ENCODE results near the gene OTUB2.
A peak's percentile ranks its signal among the peaks of the same experiment; 100 is the strongest.

Gene OTUB2

GRCh38 chr14:94016446-94016976, 9.6 kb upstream of the OTUB2 start:
- Histone ChIP-seq H3K27ac (no peak overlapping the region), H3K4me3 (no peak overlapping the region)

- no peak overlapping the region for H3K27ac ChIP-seq
These were observed 7.8 kb upstream of the OTUB2 start for GRCh38 chr14:94018308-94018707.

DNA sequence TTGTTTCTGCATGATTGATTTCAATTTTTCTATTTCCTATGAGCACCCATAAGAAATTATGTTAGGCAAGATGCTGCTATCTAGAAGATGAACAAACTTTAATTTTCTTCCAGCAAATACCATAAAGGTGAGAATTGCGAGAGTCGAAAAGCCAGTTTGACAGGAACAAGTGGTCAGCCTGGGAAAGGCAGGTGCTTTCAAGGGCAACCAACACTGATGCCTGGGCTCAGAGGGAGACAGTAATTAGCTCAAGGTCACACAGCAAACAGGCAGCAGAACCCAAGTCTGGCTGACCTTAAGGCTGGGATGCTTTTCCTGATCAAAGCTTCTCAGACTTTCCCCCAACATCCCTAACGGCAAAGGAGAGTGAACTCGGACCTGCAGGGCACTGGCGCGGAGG, 6.8 kb upstream of the OTUB2 start:
- no peak overlapping the region for H3K27ac ChIP-seq
- H3K4me3 ChIP-seq, result no peak overlapping the region

More at GRCh38 chr14:94018308-94018707, 7.8 kb upstream of the OTUB2 start:
- H3K4me3 ChIP-seq, result no peak overlapping the region

DNA sequence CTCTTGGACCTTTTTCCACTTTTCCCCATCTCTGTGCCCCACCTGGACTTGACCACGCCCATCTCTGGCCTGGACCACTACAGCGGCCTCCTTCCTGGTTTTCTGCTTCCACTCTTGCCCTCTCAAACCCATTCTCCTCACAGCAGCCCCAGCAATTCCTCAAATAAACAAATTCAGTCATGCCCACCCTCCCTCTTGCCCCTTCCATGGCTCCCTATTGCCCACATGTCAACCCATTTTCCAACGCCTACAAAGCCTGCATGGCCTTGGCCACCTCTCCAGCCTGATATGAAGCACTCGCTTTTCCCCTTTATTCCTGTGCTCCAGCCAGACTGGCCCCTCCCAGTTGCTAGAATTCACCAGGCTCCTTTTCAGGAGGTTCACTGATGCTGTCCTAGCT, 5.9 kb upstream of the OTUB2 start:
- no peak overlapping the region for H3K27ac ChIP-seq

DNA sequence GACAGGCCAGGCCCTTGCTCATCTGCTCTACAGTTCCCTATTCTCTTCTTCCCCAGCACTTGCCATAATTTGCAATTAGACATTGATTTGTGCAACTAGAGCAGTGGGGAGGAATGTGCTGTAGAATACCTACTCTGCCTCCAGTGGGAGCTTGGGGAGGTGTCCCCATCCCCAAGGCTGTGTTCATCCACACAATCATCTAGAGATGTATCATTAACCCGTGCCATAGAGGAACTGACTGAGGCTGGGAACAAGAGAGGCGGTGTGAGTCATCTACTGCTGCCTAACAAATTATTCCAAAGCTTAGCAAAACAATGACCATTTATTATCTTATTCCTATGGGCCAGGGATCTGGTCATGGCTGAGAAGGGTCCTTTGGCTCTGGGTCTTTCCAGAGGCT, 5.1 kb upstream of the OTUB2 start:
- H3K4me3 ChIP-seq, result no peak overlapping the region
- no peak overlapping the region for H3K27ac ChIP-seq

More for the DNA sequence above, 5.9 kb upstream of the OTUB2 start:
- H3K4me3 ChIP-seq, result no peak overlapping the region

DNA sequence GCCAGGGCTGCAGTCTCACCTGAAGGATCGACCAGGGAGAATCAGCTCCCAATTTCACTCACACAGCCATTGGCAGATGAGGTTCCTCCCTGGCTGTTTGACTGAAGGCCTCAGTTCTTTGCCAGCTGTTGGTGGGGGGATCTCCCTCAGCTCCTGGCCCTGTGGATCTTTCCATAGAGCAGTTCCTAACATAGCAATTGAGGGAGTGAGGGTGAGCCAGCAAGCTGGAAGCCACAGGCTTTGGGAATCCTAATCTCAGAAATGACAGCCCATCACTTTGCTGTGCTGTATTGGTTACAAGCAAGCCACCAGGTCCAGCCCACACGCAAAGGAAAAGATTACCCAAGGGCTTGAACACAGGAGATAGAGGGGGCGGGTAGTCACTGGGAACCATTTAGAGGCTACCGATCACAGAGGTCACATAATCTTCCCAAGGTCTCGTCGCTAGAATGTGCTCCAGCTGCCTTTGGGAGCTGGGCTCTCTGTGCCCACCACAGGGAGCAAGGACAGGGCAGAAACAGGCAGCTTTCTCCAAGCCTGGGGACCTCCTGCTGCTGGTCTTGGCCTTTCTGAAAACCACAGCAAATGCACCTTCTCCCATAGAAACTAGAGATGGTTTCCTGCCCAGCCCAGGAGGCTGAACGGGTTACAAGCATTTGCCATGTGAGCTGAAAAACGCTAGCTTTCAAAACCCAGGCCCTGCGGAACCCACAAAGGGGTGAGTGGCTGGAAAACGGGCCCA, 4.6 kb upstream of the OTUB2 start:
- Histone ChIP-seq H3K27ac (peak overlapping the region in 1 of 21 experiments; percentile 10), H3K4me3 (no peak overlapping the region)

DNA sequence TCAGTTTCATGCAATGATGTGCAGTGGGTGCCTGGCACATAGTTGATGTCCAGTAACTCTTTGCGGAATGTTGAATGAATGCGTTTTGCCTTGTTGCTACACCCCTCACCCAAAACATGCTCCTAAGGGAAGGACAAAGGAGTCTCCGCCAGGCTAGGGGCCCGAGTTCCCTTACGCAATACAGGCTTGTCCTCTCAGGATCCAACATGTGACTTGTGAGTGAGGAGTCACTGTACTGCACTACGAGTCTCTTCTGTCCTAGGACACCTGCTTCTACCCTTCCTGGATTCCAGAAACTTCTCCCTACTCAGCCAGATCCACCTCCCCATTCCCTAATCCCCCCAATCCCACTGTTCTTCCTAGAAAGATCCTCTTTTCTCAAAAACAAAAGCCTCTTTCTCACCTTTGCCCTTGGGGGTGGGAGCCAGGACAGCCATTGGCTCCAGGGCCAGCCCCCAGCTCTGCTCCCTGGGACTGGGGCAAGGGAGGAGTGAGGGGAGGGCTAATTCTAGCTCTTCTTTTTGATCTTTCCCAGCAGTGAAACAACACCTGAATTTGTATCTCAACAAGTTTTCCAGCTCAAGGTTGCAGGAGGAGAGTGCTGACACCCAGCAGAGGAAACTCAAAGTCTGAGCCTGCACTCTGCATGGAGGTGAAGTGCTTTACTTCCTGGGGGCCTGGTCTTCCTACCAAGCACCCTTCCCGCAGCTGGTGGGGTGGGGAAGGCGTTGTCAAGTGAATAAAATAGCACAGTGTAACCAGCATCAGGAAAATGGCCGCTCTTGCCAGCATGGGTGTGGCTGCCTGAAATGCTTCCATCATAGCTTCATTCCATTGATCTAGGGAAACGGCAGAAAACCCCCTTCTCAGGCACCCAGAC, 3.4 kb upstream of the OTUB2 start:
- Histone ChIP-seq H3K4me3 (no peak overlapping the region), H3K27ac (no peak overlapping the region)

- H3K4me3 ChIP-seq, result no peak overlapping the region
- no peak overlapping the region for H3K27ac ChIP-seq
These were observed 1.6 kb upstream of the OTUB2 start for GRCh38 chr14:94024549-94024948.

GRCh38 chr14:94025720-94026119, 420 bp upstream of the OTUB2 start:
- H3K27ac ChIP-seq, result peak overlapping the region in 2 of 21 experiments; percentile 78 to 80
- peak overlapping the region in 6 of 7 experiments; percentile 56 to 81 (median 69) for H3K4me3 ChIP-seq

- H3K27ac ChIP-seq, result peak overlapping the region in 18 of 21 experiments; percentile 19 to 85 (median 71)
- H3K4me3 ChIP-seq, result peak overlapping the region; percentile 51 to 81 (median 68)
These were observed 839 bp downstream of the OTUB2 start for GRCh38 chr14:94026889-94027469.

DNA sequence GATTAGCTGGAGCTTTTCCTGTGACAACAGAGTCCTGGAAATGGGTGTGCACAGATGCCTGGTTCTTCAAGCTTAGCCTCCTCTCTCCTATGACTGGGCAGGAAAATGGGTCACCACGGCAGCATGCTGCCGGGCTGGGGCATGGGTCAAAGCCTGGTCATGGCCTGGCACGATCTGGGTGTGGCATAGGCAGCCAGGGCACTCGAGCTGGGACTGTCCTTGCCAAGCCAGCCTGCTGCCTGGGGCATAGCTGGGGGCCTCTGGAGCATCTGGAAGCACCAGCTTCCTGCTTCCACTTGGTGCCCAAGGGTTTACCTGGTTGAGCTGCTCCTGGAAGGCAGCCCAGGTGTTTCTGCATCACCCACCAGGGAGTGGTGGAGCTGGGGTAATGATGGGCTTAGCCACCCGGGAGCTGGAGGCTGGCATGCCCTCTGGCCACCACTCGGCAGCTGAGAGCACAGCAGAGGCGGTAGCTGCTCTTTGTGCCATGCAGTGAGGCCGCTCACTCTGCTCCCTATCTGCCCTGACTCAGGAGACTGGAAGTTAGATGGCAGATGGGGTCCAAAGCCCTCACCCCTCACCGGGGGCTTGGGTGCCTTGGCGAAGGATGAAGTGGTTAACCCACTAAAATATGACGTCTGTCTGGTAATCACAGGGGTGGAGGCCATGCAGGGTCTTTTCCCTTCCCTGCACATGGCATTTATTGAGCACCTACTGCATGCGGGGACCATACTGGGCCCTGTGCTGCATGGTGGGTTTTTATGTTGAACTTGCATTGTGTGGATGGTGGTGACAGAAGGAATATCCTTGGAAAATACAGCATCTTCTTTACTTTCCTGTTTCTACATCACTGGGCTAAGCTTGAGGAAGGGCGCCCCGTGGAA, 1.7 kb downstream of the OTUB2 start:
- peak overlapping the region in 2 of 7 experiments; percentile 5 to 70 for H3K4me3 ChIP-seq
- peak overlapping the region in 1 of 21 experiments; percentile 32 for H3K27ac ChIP-seq

GRCh38 chr14:94028450-94028826, 2.3 kb downstream of the OTUB2 start:
- H3K4me3 ChIP-seq, result no peak overlapping the region
- peak overlapping the region in 1 of 21 experiments; percentile 32 for H3K27ac ChIP-seq

GRCh38 chr14:94029265-94029664, 3.1 kb downstream of the OTUB2 start:
- H3K4me3 ChIP-seq, result no peak overlapping the region
- H3K27ac ChIP-seq, result peak overlapping the region in 1 of 21 experiments; percentile 12

DNA sequence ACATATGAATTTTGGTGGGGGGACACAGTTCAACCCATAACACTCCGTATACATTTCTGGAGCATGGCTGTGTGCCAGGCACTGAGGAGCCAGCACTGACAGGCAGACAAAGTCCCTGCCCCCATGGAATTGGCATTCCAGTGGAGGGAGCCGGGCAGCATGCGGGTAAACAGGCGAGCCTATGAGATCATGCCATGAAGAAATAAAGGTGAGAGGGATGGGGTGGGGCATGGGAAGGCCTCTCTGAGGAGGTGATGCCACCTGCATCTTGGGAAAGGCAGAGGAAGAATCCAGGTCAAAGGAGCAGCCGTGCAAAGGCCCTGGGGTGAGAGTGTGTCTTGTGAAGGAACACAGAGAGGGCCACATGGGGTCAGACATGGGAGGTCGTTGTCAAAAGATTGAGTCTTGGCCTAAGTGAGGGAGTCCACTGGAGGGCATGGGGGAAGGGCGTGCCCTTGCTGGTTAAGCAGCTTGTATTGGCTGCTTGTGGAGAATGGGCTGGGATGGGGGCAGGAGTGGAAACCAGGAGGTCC, 3.6 kb downstream of the OTUB2 start:
- Histone ChIP-seq H3K27ac (no peak overlapping the region), H3K4me3 (no peak overlapping the region)

GRCh38 chr14:94030571-94030970, 4.4 kb downstream of the OTUB2 start:
- H3K4me3 ChIP-seq, result no peak overlapping the region
- no peak overlapping the region for H3K27ac ChIP-seq

DNA sequence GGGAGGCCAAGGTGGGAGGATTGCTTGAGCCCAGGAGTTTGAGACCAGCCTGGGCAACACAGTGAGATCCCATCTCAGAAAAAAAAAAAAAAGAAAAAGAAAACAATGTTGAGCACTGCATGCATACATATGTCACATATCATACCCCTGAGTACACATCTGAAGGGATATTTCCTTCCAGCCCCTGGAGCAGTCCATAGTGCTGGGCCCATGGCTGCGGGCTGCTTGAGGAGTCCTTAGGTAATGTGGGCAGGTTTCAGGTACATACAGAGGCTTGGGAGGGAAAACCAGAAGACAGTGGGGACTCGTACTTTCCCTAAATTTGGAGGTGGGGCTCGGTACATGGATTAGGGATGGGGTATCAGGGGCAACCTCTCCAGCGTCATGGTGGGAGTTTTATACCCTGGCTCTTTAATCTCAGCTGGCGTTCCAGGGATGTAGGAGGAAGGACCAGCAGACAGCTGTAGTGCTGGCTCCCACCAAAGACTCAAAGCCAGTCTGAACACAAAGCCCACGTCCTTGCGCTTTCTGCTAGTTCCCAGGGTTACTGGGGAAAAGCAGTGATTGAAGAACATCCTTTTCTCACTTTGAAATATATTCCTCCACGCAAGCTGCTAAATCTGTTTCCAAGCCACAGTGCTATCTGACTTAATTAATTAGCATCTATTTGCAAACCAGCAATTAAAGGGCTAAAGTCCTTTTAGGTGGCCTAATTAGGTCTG, 5.2 kb downstream of the OTUB2 start:
- H3K4me3 ChIP-seq, result no peak overlapping the region
- H3K27ac ChIP-seq, result no peak overlapping the region

DNA sequence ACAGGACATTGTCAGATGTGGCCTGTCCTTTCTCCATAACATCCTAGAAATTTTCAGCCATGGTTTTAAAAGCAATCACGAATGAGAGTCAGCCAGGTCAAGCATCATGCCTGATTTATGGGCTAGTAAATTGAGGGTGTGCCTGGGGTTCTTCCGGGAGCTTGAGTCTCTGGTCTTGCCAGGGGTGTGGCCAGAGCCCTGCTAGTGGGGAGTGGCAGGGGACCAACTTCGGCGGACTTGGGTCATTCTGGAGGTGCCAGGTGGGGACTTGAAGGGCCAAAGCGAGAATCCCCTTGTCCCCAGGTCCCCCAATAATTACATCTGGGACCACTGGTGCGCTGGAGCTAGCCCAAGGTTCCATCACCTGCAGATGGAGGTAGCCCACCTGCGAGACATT, 5.7 kb downstream of the OTUB2 start:
- Histone ChIP-seq H3K27ac (no peak overlapping the region), H3K4me3 (no peak overlapping the region)

GRCh38 chr14:94034886-94035285, 8.7 kb downstream of the OTUB2 start:
- Histone ChIP-seq H3K4me3 (no peak overlapping the region), H3K27ac (no peak overlapping the region)
